ENCODE results near the gene MORC3.
"Not testable (repeated sequence)": the region's sequence is repeated elsewhere in the genome, so short reads cannot be mapped to it uniquely, and the experiment has no call there.

Gene MORC3

GRCh38 chr21:36319767-36320420, at the start of gene MORC3:
Gene MORC3 (plus strand): TSS chr21:36320197. CDS start chr21:36320265, 68 bp downstream.
- peaks cover 2% of the 10 kb centered on the region for H3K9me3 Mint-ChIP-seq
- peaks cover 46% of the 10 kb centered on the region for H3K36me3 Mint-ChIP-seq
- peaks cover 40% of the 10 kb centered on the region for H3K4me1 Mint-ChIP-seq
- DNase-seq (ENCODE audit: low spot score in 2 of 2) (peak; percentile 92 to 98), ATAC-seq (peak; percentile 93)
- H3K27ac Mint-ChIP-seq = peak within 1 kb of the TSS; percentile 98
- peak within 1 kb of the TSS; percentile 85 for H3K4me3 Mint-ChIP-seq

GRCh38 chr21:36270786-36271695, 49.0 kb upstream of the MORC3 start:
- peaks cover 14% of the 10 kb centered on the region for H3K36me3 Mint-ChIP-seq
- not testable (repeated sequence) for DNase-seq (ENCODE audit: low spot score in 2 of 2); ATAC-seq; H3K27ac Mint-ChIP-seq; H3K9me3 Mint-ChIP-seq; H3K4me1 Mint-ChIP-seq; H3K4me3 Mint-ChIP-seq

GRCh38 chr21:36274128-36274527, 45.9 kb upstream of the MORC3 start:
- H3K4me1 Mint-ChIP-seq = peaks cover 5% of the 10 kb centered on the region
- H3K4me3 Mint-ChIP-seq = no peak overlapping the region
- H3K9me3 Mint-ChIP-seq = no peaks in the 10 kb centered on the region
- H3K36me3 Mint-ChIP-seq = peaks cover 43% of the 10 kb centered on the region
- no peak for ATAC-seq
- DNase-seq (ENCODE audit: low spot score in 2 of 2) = no peak
- peak overlapping the region; percentile 21 for H3K27ac Mint-ChIP-seq

- no peak for ATAC-seq
- Mint-ChIP-seq H3K27ac (no peak overlapping the region), H3K4me3 (no peak overlapping the region), H3K4me1 (no peaks in the 10 kb centered on the region), H3K9me3 (no peaks in the 10 kb centered on the region), H3K36me3 (peaks cover 22% of the 10 kb centered on the region)
- DNase-seq (ENCODE audit: low spot score in 2 of 2) = no peak
These were observed 37.3 kb upstream of the MORC3 start for GRCh38 chr21:36282568-36283230.

GRCh38 chr21:36283231-36283622, 36.8 kb upstream of the MORC3 start:
- DNase-seq (ENCODE audit: low spot score in 2 of 2); H3K27ac Mint-ChIP-seq: not testable (repeated sequence)

GRCh38 chr21:36288651-36289243, 31.2 kb upstream of the MORC3 start:
- Mint-ChIP-seq H3K9me3 (no peaks in the 10 kb centered on the region), H3K27ac (no peak overlapping the region), H3K4me1 (peaks cover 13% of the 10 kb centered on the region), H3K36me3 (peaks cover 36% of the 10 kb centered on the region), H3K4me3 (no peak overlapping the region)
- ATAC-seq (peak; percentile 87), DNase-seq (ENCODE audit: low spot score in 2 of 2) (no peak)

More at GRCh38 chr21:36283231-36283622, 36.8 kb upstream of the MORC3 start:
- H3K4me3 Mint-ChIP-seq, H3K4me1 Mint-ChIP-seq, H3K9me3 Mint-ChIP-seq, ATAC-seq: not testable (repeated sequence)
- H3K36me3 Mint-ChIP-seq = peaks cover 17% of the 10 kb centered on the region

GRCh38 chr21:36291509-36291908, 28.5 kb upstream of the MORC3 start:
- ATAC-seq = no peak
- no peak overlapping the region for H3K27ac Mint-ChIP-seq
- H3K9me3 Mint-ChIP-seq = no peaks in the 10 kb centered on the region
- H3K4me3 Mint-ChIP-seq = no peak overlapping the region
- peaks cover 30% of the 10 kb centered on the region for H3K36me3 Mint-ChIP-seq
- DNase-seq (ENCODE audit: low spot score in 2 of 2) = no peak
- H3K4me1 Mint-ChIP-seq = peaks cover 13% of the 10 kb centered on the region

GRCh38 chr21:36297406-36297937, 22.5 kb upstream of the MORC3 start:
- Mint-ChIP-seq H3K4me3 (peak overlapping the region; percentile 48), H3K36me3 (peaks cover 11% of the 10 kb centered on the region), H3K9me3 (no peaks in the 10 kb centered on the region), H3K4me1 (peaks cover 23% of the 10 kb centered on the region), H3K27ac (peak overlapping the region; percentile 63)
- ATAC-seq = peak; percentile 3
- no peak for DNase-seq (ENCODE audit: low spot score in 2 of 2)

GRCh38 chr21:36297938-36298572, 21.9 kb upstream of the MORC3 start:
- peak overlapping the region; percentile 48 for H3K4me3 Mint-ChIP-seq
- ATAC-seq = peak; percentile 99

GRCh38 chr21:36306872-36307534, 13.0 kb upstream of the MORC3 start:
- no peak overlapping the region for H3K27ac Mint-ChIP-seq
- H3K4me3 Mint-ChIP-seq = no peak overlapping the region
- ATAC-seq (no peak), DNase-seq (ENCODE audit: low spot score in 2 of 2) (no peak)
- peaks cover 7% of the 10 kb centered on the region for H3K4me1 Mint-ChIP-seq
- no peaks in the 10 kb centered on the region for H3K36me3 Mint-ChIP-seq
- no peaks in the 10 kb centered on the region for H3K9me3 Mint-ChIP-seq

More at GRCh38 chr21:36297938-36298572, 21.9 kb upstream of the MORC3 start:
- H3K4me1 Mint-ChIP-seq = peaks cover 23% of the 10 kb centered on the region
- no peaks in the 10 kb centered on the region for H3K9me3 Mint-ChIP-seq
- peak overlapping the region; percentile 63 for H3K27ac Mint-ChIP-seq
- peak; percentile 37 to 78 for DNase-seq (ENCODE audit: low spot score in 2 of 2)
- H3K36me3 Mint-ChIP-seq = peaks cover 7% of the 10 kb centered on the region

- Mint-ChIP-seq H3K9me3 (no peaks in the 10 kb centered on the region), H3K36me3 (no peaks in the 10 kb centered on the region), H3K4me3 (peak overlapping the region; percentile 34), H3K4me1 (peaks cover 7% of the 10 kb centered on the region), H3K27ac (peak overlapping the region; percentile 50)
- ATAC-seq (peak; percentile 100), DNase-seq (ENCODE audit: low spot score in 2 of 2) (no peak)
These were observed 10.0 kb upstream of the MORC3 start for GRCh38 chr21:36310016-36310415.

- not testable (repeated sequence) for H3K9me3 Mint-ChIP-seq; H3K4me3 Mint-ChIP-seq; ATAC-seq; DNase-seq (ENCODE audit: low spot score in 2 of 2); H3K36me3 Mint-ChIP-seq; H3K27ac Mint-ChIP-seq; H3K4me1 Mint-ChIP-seq
These were observed 6.6 kb upstream of the MORC3 start for GRCh38 chr21:36313446-36313845.

GRCh38 chr21:36316045-36316444, 4.0 kb upstream of the MORC3 start:
- not testable (repeated sequence) for H3K27ac Mint-ChIP-seq; H3K4me1 Mint-ChIP-seq; ATAC-seq; H3K9me3 Mint-ChIP-seq; H3K4me3 Mint-ChIP-seq; DNase-seq (ENCODE audit: low spot score in 2 of 2)
- peaks cover 11% of the 10 kb centered on the region for H3K36me3 Mint-ChIP-seq
